OCI-LY7 (cell line): ENCODE data around the gene IMMT.

ENCODE experiments used
- EZH2phosphoT487 ChIP-seq: fragments of 200-600 bp; sonication (generic); IDR thresholded peaks from 2 replicates; pipeline ENCODE4 v1.6.1; 2018; ENCODE audit warnings: low read depth, borderline replicate concordance, mild to moderate bottlenecking, mixed run types, antibody characterized with exemption, low read length, moderate library complexity, mixed read lengths
- TF ChIP-seq, protein P1 (sequence below): fragments of 200-600 bp; sonication (generic); conservative IDR thresholded peaks from 2 replicates; pipeline ENCODE4 v1.5.1; 2014; ENCODE audit warnings: mild to moderate bottlenecking, antibody characterized with exemption, low read length, moderate library complexity, mixed read lengths

DNA sequence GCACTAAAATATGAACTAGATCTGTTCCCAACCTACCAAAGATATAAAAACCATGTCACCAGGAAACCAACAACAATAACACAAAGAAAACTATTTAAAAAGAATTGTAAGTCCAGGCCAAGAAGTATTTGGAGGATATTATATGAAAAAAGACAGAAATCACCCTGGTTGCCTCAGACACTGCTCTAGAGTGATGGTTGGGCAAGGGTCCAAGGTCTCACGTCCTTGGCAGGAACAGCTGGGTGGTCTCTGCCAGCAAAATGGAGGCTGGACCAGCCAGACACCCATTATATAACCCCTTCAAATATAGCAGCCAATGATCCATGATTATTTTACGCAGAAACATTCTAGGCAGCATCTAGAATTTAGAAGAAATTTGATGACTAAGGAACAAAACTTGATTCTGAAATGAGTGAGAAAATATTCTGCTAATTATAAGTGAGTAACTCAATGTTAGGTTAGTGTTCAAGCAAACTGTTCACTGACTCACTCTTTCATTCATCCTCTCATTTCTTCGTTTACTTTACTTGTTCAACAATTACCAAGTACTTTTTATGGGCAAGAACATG is 39.4 kb upstream of the IMMT start:
- TF ChIP-seq, protein P1, sequence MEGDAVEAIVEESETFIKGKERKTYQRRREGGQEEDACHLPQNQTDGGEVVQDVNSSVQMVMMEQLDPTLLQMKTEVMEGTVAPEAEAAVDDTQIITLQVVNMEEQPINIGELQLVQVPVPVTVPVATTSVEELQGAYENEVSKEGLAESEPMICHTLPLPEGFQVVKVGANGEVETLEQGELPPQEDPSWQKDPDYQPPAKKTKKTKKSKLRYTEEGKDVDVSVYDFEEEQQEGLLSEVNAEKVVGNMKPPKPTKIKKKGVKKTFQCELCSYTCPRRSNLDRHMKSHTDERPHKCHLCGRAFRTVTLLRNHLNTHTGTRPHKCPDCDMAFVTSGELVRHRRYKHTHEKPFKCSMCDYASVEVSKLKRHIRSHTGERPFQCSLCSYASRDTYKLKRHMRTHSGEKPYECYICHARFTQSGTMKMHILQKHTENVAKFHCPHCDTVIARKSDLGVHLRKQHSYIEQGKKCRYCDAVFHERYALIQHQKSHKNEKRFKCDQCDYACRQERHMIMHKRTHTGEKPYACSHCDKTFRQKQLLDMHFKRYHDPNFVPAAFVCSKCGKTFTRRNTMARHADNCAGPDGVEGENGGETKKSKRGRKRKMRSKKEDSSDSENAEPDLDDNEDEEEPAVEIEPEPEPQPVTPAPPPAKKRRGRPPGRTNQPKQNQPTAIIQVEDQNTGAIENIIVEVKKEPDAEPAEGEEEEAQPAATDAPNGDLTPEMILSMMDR: no peak
- no peak for TF ChIP-seq EZH2phosphoT487
